Measurements from ENCODE around the gene TIMM22. TPM values are rescaled to one million over a fixed set of nuclear protein-coding genes. Genes with fewer than 3 reads are reported as not detected.
A peak's percentile ranks its signal among the peaks of the same experiment; 100 is the strongest.

The TIMM22 gene
- total and polyA plus RNA-seq, 2 of the 13 experiments (the other 11 are each of a cell fraction or from before 2014, with no cell fraction given) = 6.2 to 15.5 TPM

DNA sequence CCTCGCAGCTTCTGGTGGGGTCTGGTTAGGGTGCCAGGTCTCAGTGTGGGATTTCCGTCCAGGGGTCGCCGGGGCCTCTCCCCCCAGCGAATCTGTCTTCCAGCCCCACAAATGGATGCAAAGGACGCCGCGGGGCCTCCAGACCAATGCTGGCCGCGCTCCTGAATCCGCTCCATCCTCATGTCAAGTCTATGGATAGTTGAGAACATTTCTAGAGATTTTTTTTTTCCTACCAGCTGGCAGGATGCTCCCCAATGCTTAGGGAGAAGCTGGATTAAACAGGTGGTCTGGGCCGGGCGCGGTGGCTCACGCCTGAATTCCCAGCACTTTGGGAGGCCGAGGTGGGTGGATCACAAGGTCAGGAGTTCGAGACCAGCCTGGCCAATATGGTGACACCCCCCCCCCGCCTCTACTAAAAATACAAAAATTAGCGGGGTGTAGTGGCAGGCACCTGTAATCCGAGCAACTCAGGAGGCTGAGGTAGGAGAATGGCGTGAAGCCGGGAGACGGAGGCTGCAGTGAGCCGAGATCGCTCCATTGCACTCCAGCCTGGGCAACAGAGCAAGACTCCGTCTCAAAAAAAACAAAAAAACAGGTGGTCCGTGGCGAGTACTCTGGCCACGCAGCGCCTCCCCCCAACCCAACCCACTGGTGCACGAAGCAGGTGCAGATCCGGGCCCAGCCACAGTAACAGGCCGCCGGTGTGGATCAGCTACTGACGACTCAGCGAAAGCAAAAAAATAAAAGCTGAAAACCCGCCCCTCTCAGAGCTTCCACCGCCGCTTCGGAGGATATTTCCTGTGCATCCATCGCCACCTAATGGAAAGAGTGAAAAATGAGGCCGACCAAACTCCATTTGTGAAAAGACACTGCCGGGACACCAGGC lies 16.3 kb upstream of the TIMM22 start (continued):
- TF ChIP-seq, protein P1, sequence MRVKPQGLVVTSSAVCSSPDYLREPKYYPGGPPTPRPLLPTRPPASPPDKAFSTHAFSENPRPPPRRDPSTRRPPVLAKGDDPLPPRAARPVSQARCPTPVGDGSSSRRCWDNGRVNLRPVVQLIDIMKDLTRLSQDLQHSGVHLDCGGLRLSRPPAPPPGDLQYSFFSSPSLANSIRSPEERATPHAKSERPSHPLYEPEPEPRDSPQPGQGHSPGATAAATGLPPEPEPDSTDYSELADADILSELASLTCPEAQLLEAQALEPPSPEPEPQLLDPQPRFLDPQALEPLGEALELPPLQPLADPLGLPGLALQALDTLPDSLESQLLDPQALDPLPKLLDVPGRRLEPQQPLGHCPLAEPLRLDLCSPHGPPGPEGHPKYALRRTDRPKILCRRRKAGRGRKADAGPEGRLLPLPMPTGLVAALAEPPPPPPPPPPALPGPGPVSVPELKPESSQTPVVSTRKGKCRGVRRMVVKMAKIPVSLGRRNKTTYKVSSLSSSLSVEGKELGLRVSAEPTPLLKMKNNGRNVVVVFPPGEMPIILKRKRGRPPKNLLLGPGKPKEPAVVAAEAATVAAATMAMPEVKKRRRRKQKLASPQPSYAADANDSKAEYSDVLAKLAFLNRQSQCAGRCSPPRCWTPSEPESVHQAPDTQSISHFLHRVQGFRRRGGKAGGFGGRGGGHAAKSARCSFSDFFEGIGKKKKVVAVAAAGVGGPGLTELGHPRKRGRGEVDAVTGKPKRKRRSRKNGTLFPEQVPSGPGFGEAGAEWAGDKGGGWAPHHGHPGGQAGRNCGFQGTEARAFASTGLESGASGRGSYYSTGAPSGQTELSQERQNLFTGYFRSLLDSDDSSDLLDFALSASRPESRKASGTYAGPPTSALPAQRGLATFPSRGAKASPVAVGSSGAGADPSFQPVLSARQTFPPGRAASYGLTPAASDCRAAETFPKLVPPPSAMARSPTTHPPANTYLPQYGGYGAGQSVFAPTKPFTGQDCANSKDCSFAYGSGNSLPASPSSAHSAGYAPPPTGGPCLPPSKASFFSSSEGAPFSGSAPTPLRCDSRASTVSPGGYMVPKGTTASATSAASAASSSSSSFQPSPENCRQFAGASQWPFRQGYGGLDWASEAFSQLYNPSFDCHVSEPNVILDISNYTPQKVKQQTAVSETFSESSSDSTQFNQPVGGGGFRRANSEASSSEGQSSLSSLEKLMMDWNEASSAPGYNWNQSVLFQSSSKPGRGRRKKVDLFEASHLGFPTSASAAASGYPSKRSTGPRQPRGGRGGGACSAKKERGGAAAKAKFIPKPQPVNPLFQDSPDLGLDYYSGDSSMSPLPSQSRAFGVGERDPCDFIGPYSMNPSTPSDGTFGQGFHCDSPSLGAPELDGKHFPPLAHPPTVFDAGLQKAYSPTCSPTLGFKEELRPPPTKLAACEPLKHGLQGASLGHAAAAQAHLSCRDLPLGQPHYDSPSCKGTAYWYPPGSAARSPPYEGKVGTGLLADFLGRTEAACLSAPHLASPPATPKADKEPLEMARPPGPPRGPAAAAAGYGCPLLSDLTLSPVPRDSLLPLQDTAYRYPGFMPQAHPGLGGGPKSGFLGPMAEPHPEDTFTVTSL (CRISPR knock-in tag; IDR thresholded peaks at IDR 0.05; ENCODE audit: borderline replicate concordance) = no peak
- TF ChIP-seq ZNF382 (CRISPR knock-in tag; IDR thresholded peaks at IDR 0.05; ENCODE audit: borderline replicate concordance) (no peak), ZNF331 (CRISPR knock-in tag; IDR thresholded peaks at IDR 0.05) (no peak), ZSCAN22 (CRISPR knock-in tag; IDR thresholded peaks at IDR 0.05) (no peak), EZH2 (conservative IDR thresholded peaks at IDR 0.05; ENCODE audit: low read depth, low read length) (no peak), ZNF264 (CRISPR knock-in tag; IDR thresholded peaks at IDR 0.05) (no peak), ZMYM4 (CRISPR knock-in tag; IDR thresholded peaks at IDR 0.05) (no peak), ZNF879 (CRISPR knock-in tag; IDR thresholded peaks at IDR 0.05) (no peak), ZNF557 (CRISPR knock-in tag; IDR thresholded peaks at IDR 0.05) (no peak), CENPT (CRISPR knock-in tag; IDR thresholded peaks at IDR 0.05; ENCODE audit: low read depth) (no peak), CCDC6 (CRISPR knock-in tag; IDR thresholded peaks at IDR 0.05) (no peak), DMAP1 (CRISPR knock-in tag; IDR thresholded peaks at IDR 0.05) (0 out of 2 replicates have a peak, but pooled peaks have one; percentile 23), ZNF24 (IDR thresholded peaks at IDR 0.05) (no peak)
- TF ChIP-seq, protein P2, sequence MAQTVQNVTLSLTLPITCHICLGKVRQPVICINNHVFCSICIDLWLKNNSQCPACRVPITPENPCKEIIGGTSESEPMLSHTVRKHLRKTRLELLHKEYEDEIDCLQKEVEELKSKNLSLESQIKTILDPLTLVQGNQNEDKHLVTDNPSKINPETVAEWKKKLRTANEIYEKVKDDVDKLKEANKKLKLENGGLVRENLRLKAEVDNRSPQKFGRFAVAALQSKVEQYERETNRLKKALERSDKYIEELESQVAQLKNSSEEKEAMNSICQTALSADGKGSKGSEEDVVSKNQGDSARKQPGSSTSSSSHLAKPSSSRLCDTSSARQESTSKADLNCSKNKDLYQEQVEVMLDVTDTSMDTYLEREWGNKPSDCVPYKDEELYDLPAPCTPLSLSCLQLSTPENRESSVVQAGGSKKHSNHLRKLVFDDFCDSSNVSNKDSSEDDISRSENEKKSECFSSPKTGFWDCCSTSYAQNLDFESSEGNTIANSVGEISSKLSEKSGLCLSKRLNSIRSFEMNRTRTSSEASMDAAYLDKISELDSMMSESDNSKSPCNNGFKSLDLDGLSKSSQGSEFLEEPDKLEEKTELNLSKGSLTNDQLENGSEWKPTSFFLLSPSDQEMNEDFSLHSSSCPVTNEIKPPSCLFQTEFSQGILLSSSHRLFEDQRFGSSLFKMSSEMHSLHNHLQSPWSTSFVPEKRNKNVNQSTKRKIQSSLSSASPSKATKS (CRISPR knock-in tag; IDR thresholded peaks at IDR 0.05) = no peak
- TF ChIP-seq, protein P3, sequence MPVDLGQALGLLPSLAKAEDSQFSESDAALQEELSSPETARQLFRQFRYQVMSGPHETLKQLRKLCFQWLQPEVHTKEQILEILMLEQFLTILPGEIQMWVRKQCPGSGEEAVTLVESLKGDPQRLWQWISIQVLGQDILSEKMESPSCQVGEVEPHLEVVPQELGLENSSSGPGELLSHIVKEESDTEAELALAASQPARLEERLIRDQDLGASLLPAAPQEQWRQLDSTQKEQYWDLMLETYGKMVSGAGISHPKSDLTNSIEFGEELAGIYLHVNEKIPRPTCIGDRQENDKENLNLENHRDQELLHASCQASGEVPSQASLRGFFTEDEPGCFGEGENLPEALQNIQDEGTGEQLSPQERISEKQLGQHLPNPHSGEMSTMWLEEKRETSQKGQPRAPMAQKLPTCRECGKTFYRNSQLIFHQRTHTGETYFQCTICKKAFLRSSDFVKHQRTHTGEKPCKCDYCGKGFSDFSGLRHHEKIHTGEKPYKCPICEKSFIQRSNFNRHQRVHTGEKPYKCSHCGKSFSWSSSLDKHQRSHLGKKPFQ (CRISPR knock-in tag; IDR thresholded peaks at IDR 0.05; ENCODE audit: insufficient replicate concordance) = peak; percentile 47
- TF ChIP-seq, protein P4, sequence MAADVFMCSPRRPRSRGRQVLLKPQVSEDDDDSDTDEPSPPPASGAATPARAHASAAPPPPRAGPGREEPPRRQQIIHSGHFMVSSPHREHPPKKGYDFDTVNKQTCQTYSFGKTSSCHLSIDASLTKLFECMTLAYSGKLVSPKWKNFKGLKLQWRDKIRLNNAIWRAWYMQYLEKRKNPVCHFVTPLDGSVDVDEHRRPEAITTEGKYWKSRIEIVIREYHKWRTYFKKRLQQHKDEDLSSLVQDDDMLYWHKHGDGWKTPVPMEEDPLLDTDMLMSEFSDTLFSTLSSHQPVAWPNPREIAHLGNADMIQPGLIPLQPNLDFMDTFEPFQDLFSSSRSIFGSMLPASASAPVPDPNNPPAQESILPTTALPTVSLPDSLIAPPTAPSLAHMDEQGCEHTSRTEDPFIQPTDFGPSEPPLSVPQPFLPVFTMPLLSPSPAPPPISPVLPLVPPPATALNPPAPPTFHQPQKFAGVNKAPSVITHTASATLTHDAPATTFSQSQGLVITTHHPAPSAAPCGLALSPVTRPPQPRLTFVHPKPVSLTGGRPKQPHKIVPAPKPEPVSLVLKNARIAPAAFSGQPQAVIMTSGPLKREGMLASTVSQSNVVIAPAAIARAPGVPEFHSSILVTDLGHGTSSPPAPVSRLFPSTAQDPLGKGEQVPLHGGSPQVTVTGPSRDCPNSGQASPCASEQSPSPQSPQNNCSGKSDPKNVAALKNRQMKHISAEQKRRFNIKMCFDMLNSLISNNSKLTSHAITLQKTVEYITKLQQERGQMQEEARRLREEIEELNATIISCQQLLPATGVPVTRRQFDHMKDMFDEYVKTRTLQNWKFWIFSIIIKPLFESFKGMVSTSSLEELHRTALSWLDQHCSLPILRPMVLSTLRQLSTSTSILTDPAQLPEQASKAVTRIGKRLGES (CRISPR knock-in tag; IDR thresholded peaks at IDR 0.05; ENCODE audit: borderline replicate concordance) = no peak
